ENCODE data around the gene SLC40A1.

GRCh38 chr2:189552991-189553404, 27.6 kb downstream of the SLC40A1 start:
- TF ChIP-seq CTCF (IDR thresholded peaks at IDR 0.05; ENCODE audit: control extremely low read depth in 1 of 3, insufficient read depth in 1 of 3, low read depth in 1 of 3, low read length in 3 of 3) (no peak), POLR2AphosphoS5 (IDR thresholded peaks at IDR 0.05; ENCODE audit: low read depth, low read length) (no peak), GABPA (IDR thresholded peaks at IDR 0.05; ENCODE audit: borderline replicate concordance, insufficient read depth, low read length) (no peak), MAX (IDR thresholded peaks at IDR 0.05) (no peak), GTF2F1 (IDR thresholded peaks at IDR 0.05; ENCODE audit: borderline replicate concordance, low read depth, low read length) (no peak), CREB1 (IDR thresholded peaks at IDR 0.05) (no peak), POLR2A (IDR thresholded peaks at IDR 0.05; ENCODE audit: control extremely low read depth in 1 of 2, low read depth in 2 of 2, low read length in 2 of 2) (no peak), RBBP5 (IDR thresholded peaks at IDR 0.05; ENCODE audit: borderline replicate concordance, low read depth, low read length) (no peak), EZH2 (IDR thresholded peaks at IDR 0.05; ENCODE audit: low read depth, low read length, severe bottlenecking) (no peak), ZNF274 (IDR thresholded peaks at IDR 0.05; ENCODE audit: borderline replicate concordance, extremely low read depth, low read length) (no peak), NRF1 (IDR thresholded peaks at IDR 0.05; ENCODE audit: low read depth, low read length) (no peak)

Data from H1 (cell line).